Natural killer cell (primary cell): Measurements from ENCODE around the gene CTNNA3. TPM values are rescaled to one million over a fixed set of nuclear protein-coding genes. Genes with fewer than 3 reads are reported as not detected.

ENCODE experiments used
- ATAC-seq, 3 donors: fragments of 150-1000 bp in 2 of 3; fragments of 200-7000 bp in 1 of 3; cut with Tn5 transposase; 1 replicate in 1 of 3; 2 replicates in 2 of 3; pipeline ENCODE4 v1.10.0; 2021; ENCODE audit warnings: mild to moderate bottlenecking in 2 of 3, moderate library complexity in 2 of 3
- DNase-seq, 2 donors: peaks; one replicate each; pipeline versions ENCODE4 v3.0.0 to v3.0.0-alpha.2; 2013 to 2021; ENCODE audit warnings: mixed read lengths in 1 of 2
- H3K27ac ChIP-seq: one replicate; pipeline ENCODE4 v1.5.1; 2013; ENCODE audit warnings: mild to moderate bottlenecking, low read length
- H3K27me3 ChIP-seq: one replicate; pipeline ENCODE4 v1.6.1; 2013; ENCODE audit warnings: low read length; ENCODE audit not compliant: control insufficient read depth, insufficient read depth
- H3K36me3 ChIP-seq: one replicate; pipeline ENCODE4 v1.6.1; 2013; ENCODE audit warnings: low read length; ENCODE audit not compliant: control insufficient read depth, insufficient read depth
- H3K4me1 ChIP-seq: one replicate; pipeline ENCODE4 v1.6.1; 2013; ENCODE audit warnings: low read length; ENCODE audit not compliant: control insufficient read depth, insufficient read depth
- H3K4me3 ChIP-seq: one replicate; pipeline ENCODE4 v1.5.1; 2013; ENCODE audit warnings: low read length
- H3K9me3 ChIP-seq: one replicate; pipeline ENCODE4 v1.6.1; 2013; ENCODE audit warnings: low read length; ENCODE audit not compliant: control insufficient read depth, insufficient read depth
- H3K27ac Mint-ChIP-seq, 2 donors: one replicate each; pipeline ENCODE4 v1.8.0; 2022; ENCODE audit warnings: mild to moderate bottlenecking in 2 of 2, mixed read lengths in 2 of 2, moderate library complexity in 1 of 2
- H3K27me3 Mint-ChIP-seq, 2 donors: one replicate each; pipeline ENCODE4 v1.8.0; 2022; ENCODE audit warnings: low read depth in 2 of 2, mixed read lengths in 2 of 2
- H3K36me3 Mint-ChIP-seq: one replicate; pipeline ENCODE4 v1.8.0; 2022; ENCODE audit warnings: mixed read lengths
- H3K4me1 Mint-ChIP-seq, 2 donors: one replicate each; pipeline ENCODE4 v1.8.0; 2022; ENCODE audit warnings: mixed read lengths in 2 of 2
- H3K4me3 Mint-ChIP-seq: one replicate; pipeline ENCODE4 v1.8.0; 2022; ENCODE audit warnings: mild to moderate bottlenecking, moderate library complexity, mixed read lengths
- H3K9me3 Mint-ChIP-seq, 2 donors: one replicate each; pipeline ENCODE4 v1.8.0; 2022; ENCODE audit warnings: mixed read lengths in 2 of 2
- CTCF ChIP-seq: fragments of 200-600 bp; IDR thresholded peaks from one replicate; pipeline ENCODE4 v1.8.0; 2022; ENCODE audit warnings: antibody characterized with exemption
- WGBS: methylation state at CpG from one replicate; pipeline ENCODE4 v1.1.7; 2013; ENCODE audit warnings: missing lambda C conversion rate; ENCODE audit not compliant: insufficient coverage; 5-methylcytosine and 5-hydroxymethylcytosine counted together
- intact Hi-C: fragments of 100-400 bp; cut with micrococcal nuclease; formaldehyde crosslinking; loops from one replicate; pipeline ENCODE4 v1.14.2; 2022
- total RNA-seq, 4 donors: library from RNA; stranded (reverse); fragments of 120-200 nt in 1 of 4; gene quantifications; one replicate each; pipeline versions ENCODE4 v1.2.3 to v1.2.4, GENCODE V29; 2013 to 2022

Gene CTNNA3
- total RNA-seq, 3 donors from 2014 or later (not counting 1 experiment from before 2014, with no cell fraction given), result not detected

DNA sequence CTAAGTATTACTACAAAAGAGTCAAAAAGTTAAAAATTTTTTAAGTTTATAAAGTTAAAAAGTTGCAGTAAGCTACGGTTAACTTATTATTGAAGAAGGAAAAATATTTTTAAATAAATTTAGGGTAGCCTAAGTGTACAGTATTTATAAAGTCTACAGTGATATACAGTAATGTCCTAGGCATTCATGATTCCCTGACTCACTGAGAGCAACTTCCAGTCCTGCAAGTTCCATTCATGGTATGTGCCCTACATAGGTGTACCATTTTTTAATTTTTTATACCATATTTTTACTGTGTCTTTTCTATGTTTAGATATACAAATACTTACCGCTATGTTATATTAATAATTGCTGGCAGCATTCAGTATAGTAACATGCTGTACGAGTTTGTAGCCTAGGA is 92.3 kb downstream of the CTNNA3 start:
- ATAC-seq, result no peak
- Mint-ChIP-seq H3K4me3 (no peak overlapping the region), H3K27ac (no peak overlapping the region), H3K4me1 (no peaks in the 10 kb centered on the region), H3K27me3 (peaks cover 5 to 16% of the 10 kb centered on the region in 2 donors), H3K9me3 (no peaks in the 10 kb centered on the region), H3K36me3 (no peaks in the 10 kb centered on the region)
- Histone ChIP-seq H3K36me3 (no peaks in the 10 kb centered on the region), H3K27me3 (peaks cover 3% of the 10 kb centered on the region), H3K4me3 (no peak overlapping the region), H3K27ac (no peak overlapping the region), H3K4me1 (no peaks in the 10 kb centered on the region), H3K9me3 (no peaks in the 10 kb centered on the region)
- WGBS, result 89% methylated on average over 1 of the region's 3 CpGs
- intact Hi-C loops, result no loop called here
- TF ChIP-seq CTCF, result no peak
- no peak for DNase-seq

- intact Hi-C loops, result no loop called here
- no peaks in the 10 kb centered on the region for H3K36me3 ChIP-seq
- H3K4me1 ChIP-seq, result no peaks in the 10 kb centered on the region
- H3K4me3 ChIP-seq, result no peak overlapping the region
- H3K4me1 Mint-ChIP-seq, result no peaks in the 10 kb centered on the region
- WGBS, result 87% methylated on average over 8 of the region's 8 CpGs
- H3K36me3 Mint-ChIP-seq, result no peaks in the 10 kb centered on the region
- H3K27me3 Mint-ChIP-seq, result peaks cover 5 to 16% of the 10 kb centered on the region in 2 donors
- ATAC-seq, result no peak
- DNase-seq, result no peak
- no peak overlapping the region for H3K4me3 Mint-ChIP-seq
- H3K9me3 Mint-ChIP-seq, result no peaks in the 10 kb centered on the region
- no peak overlapping the region for H3K27ac ChIP-seq
- H3K27me3 ChIP-seq, result peaks cover 3% of the 10 kb centered on the region
- H3K27ac Mint-ChIP-seq, result no peak overlapping the region
- no peaks in the 10 kb centered on the region for H3K9me3 ChIP-seq
- no peak for TF ChIP-seq CTCF
Measured at GRCh38 chr10:67603086-67603485, 92.9 kb downstream of the CTNNA3 start.

DNA sequence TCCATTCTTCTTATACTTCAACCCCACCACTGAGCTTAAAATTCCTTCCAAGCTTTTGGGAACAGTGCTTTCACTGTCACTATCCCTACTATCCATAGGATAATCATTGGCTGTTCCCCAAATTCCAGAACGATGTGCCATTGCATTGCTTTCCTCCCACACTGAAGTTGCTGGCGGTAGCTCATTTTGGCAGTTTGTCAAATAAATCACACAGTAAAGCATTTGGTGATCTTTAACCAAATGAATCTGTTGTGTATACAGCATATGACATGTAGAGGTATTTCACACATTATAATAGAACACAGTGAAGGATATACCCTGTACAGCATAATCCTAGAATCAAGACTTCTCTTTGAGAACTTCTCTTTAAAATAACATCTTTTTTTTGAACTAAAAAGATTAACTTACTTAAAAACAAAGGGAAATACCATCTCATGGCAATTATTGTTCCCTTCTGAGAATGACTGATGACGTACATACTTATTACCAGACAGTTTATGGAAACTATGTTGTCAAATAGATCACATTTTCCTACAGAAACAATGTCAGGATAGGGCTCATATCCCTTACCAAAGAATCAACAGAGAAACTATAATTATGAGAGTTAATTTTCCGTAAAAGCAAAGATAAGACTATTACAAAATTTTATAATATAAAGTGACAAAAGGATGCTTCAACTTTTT is 93.6 kb downstream of the CTNNA3 start:
- Mint-ChIP-seq H3K9me3 (no peaks in the 10 kb centered on the region), H3K27me3 (peaks cover 5 to 13% of the 10 kb centered on the region in 2 donors)
- peaks cover 3% of the 10 kb centered on the region for H3K27me3 ChIP-seq

More for the DNA sequence above, 93.6 kb downstream of the CTNNA3 start:
- ATAC-seq (no peak), DNase-seq (no peak)
- no peaks in the 10 kb centered on the region for H3K4me1 ChIP-seq
- no peak for TF ChIP-seq CTCF
- Mint-ChIP-seq H3K4me3 (no peak overlapping the region), H3K36me3 (no peaks in the 10 kb centered on the region), H3K4me1 (no peaks in the 10 kb centered on the region), H3K27ac (no peak overlapping the region)
- 85% methylated on average over 3 of the region's 4 CpGs for WGBS
- no peaks in the 10 kb centered on the region for H3K36me3 ChIP-seq
- H3K27ac ChIP-seq, result no peak overlapping the region
- no peak overlapping the region for H3K4me3 ChIP-seq
- H3K9me3 ChIP-seq, result no peaks in the 10 kb centered on the region
- intact Hi-C loops, result no loop called here
